ENCODE results near the gene LUC7L. TPM values are rescaled to one million over a fixed set of nuclear protein-coding genes. Genes with fewer than 3 reads are reported as not detected.
A peak's percentile ranks its signal among the peaks of the same experiment; 100 is the strongest.
"Not testable (repeated sequence)": the region's sequence is repeated elsewhere in the genome, so short reads cannot be mapped to it uniquely, and the experiment has no call there.

The LUC7L gene
- total RNA-seq, 1 donor from 2014 or later, result 23.3 TPM

DNA sequence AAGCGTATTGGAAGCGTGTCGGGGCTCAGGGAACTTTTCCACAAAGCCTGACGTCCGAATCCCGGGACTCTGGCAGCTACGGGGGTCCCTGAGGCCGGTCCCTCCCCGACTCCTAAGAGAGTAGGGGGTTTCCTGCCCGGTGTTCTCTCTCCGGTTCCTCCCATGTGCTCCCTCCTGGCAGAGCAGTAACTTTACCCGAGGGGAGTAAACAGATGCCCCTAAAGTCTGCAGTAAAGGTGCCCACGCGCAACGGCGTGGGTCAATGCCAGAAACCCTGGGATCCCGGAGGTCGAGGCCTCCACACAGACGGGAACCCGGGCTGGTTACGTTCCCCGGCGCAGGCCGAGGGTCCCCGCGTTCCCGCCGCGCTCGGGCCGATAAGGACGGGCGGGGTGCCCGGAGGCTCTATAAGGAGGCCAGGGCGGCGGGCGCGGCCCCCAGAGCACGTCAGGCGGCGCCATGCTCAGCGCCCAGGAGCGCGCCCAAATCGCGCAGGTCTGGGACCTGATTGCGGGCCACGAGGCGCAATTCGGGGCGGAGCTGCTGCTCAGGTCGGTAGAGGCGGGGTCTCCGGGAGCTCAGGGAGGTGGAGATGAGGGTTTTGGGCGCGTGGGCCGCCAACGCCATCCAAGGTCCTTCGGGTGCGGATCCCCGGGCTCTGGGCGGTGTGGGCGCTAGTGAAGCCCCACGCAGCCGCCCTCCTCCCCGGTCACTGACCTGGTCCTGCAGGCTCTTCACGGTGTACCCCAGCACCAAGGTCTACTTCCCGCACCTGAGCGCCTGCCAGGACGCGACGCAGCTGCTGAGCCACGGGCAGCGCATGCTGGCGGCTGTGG is 63.5 kb downstream of the LUC7L start, which contains the start of gene HBM:
Gene HBM, plus strand, starts transcription at position 440 of the 836 bp plus-strand sequence. Its CDS starts 20 bp downstream, at position 460.
- no peak within 1 kb of the TSS for H3K27ac ChIP-seq (replicated peaks)
- DNase-seq, result no peak
- intact Hi-C loops (cut with micrococcal nuclease), result no loop called here
- no peaks in the 10 kb centered on the region for H3K9me3 ChIP-seq (replicated peaks)
- H3K4me3 ChIP-seq, result peak within 1 kb of the TSS; percentile 50
- no peaks in the 10 kb centered on the region for H3K36me3 ChIP-seq
- TF ChIP-seq CTCF (IDR thresholded peaks at IDR 0.05; ENCODE audit: borderline replicate concordance), result no peak
- peaks cover 80% of the 10 kb centered on the region for H3K27me3 ChIP-seq (ENCODE audit: low read depth)
- peaks cover 23% of the 10 kb centered on the region for H3K4me1 ChIP-seq

DNA sequence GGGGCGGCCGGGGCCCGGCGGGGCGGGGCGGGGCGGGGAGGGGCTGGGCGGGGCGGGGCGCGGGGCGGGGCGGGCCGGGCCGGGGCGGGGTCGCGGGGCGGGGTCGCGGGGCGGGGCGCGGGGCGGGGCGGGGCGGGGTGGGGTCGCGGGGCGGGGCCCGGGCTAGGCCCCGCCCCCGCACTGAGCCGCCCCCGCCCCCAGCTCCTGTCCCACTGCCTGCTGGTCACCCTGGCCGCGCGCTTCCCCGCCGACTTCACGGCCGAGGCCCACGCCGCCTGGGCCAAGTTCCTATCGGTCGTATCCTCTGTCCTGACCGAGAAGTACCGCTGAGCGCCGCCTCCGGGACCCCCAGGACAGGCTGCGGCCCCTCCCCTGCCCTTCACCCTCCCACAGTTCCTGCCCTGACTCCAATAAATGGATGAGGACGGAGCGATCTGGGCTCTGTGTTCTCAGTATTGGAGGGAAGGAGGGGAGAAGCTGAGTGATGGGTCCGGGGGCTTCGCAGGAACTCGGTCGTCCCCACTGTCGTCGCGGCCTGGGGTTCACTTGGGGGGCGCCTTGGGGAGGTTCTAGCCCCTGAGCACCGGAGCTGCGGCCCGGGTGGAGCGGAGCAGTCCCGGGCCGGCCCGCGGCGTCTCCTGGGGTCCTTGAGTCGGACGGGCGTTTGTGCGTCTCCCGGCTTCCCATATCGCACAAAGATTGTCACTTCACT is 64.3 kb downstream of the LUC7L start:
- DNase-seq, result no peak
- intact Hi-C loops (cut with micrococcal nuclease), result no loop called here
- Histone ChIP-seq H3K9me3 (replicated peaks) (no peaks in the 10 kb centered on the region), H3K36me3 (no peaks in the 10 kb centered on the region), H3K4me1 (peaks cover 23% of the 10 kb centered on the region), H3K27ac (replicated peaks) (no peak overlapping the region), H3K4me3 (peak overlapping the region; percentile 50), H3K27me3 (ENCODE audit: low read depth) (peaks cover 73% of the 10 kb centered on the region)
- no peak for TF ChIP-seq CTCF (IDR thresholded peaks at IDR 0.05; ENCODE audit: borderline replicate concordance)

DNA sequence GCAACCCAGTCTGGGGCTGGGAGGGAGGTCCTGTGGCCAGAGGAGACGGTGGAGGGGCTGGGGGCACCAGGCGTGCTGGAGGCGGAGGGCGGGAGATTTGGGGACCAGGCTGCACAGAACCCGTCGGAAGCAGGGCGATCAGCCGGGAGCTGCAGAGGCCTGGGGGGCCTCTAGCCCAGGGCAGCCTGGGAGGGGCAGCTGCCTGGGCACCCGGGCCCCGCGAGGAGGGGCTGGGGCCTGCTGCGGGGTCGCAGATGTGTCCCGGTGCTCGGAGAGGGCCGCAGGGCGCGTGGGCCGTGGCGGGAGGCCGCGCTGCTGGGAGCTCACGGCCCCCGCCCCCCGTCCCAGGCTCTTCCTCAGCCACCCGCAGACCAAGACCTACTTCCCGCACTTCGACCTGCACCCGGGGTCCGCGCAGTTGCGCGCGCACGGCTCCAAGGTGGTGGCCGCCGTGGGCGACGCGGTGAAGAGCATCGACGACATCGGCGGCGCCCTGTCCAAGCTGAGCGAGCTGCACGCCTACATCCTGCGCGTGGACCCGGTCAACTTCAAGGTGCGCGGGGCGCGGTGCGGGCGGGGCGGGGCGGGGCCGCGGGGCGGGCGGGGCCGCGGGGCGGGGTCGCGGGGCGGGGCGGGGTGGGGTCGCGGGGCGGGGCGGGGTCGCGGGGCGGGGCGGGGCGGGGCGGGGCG is 65.0 kb downstream of the LUC7L start:
- intact Hi-C loops (cut with micrococcal nuclease); H3K27ac ChIP-seq (replicated peaks); H3K4me3 ChIP-seq; H3K9me3 ChIP-seq (replicated peaks); H3K36me3 ChIP-seq; DNase-seq: not testable (repeated sequence)
- Histone ChIP-seq H3K4me1 (peaks cover 23% of the 10 kb centered on the region), H3K27me3 (ENCODE audit: low read depth) (peaks cover 72% of the 10 kb centered on the region)

DNA sequence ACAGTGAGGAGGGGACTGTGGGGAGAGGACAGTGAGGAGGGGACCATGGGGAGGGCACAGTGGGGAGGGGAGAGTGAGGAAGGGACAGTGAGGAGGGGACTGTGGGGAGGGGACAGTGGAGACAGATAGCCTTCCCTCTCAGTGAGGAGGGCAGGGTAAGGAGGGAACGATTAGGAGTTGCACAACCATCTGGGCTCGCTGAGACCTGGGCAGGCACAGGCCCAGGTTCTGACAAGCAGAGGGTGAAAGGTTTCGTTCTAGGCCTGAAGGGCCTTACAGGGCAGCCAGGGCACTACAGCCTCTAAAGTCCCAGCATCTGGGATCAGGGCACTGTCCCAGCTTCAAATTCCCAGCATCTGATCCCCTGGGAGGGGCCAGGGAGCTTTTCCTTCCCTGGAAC is 65.6 kb downstream of the LUC7L start:
- intact Hi-C loops (cut with micrococcal nuclease); H3K9me3 ChIP-seq (replicated peaks); H3K4me3 ChIP-seq; H3K27ac ChIP-seq (replicated peaks); H3K36me3 ChIP-seq; DNase-seq: not testable (repeated sequence)
- Histone ChIP-seq H3K4me1 (peaks cover 23% of the 10 kb centered on the region), H3K27me3 (ENCODE audit: low read depth) (peaks cover 70% of the 10 kb centered on the region)

DNA sequence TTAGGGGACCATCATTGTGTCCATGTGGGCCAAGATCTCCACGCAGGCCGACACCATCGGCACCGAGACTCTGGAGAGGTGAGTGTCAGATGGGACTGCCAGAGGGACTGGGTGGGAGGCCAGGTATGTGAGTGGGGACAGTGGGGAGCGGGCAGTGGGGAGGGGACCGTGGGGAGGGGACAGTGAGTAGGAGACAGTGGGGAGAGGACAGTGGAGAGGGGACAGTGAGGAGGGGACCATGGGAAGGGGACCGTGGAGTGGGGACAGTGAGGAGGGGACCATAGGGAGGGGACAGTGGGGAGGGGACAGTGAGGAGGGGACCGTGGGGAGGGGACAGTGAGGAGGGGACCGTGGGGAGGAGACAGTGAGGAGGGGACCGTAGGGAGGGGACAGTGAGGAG is 66.1 kb downstream of the LUC7L start:
- intact Hi-C loops (cut with micrococcal nuclease); H3K27ac ChIP-seq (replicated peaks); H3K9me3 ChIP-seq (replicated peaks); H3K36me3 ChIP-seq; H3K4me3 ChIP-seq; DNase-seq: not testable (repeated sequence)
- Histone ChIP-seq H3K27me3 (ENCODE audit: low read depth) (peaks cover 70% of the 10 kb centered on the region), H3K4me1 (peaks cover 23% of the 10 kb centered on the region)

DNA sequence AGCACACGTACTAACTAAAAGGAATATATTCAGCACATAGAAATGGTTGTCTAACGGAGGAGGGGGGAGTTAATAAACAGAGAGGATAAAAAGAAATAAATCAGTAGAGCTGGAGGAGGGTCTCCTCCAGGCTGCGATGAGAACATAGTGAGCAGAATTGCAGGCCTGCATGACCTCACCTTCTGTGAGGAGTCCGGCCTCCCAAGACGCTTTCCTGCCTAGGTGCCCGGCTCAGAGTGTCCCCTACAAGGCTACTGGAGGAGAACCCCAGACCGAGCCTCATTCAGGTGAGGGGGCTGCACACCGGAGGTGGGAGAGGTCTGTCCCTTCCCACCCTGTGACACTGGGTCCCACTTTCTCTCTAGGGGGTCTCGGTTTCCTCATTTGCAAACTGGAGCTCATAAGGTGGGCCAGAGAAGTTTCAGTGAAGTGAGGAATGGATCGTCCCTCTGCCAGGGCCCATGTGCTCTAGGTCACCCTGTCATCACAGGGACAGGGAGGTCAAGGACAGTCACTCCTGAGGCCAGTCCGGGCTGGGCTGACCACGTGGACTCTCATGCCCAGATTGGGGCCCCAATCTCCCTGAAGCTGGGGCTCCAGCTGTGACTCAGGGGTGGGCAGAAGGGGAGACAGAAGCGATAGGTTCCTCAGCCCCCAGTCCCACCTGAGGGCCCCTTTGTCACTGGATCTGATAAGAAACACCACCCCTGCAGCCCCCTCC is 66.8 kb downstream of the LUC7L start:
- Histone ChIP-seq H3K4me1 (peaks cover 23% of the 10 kb centered on the region), H3K27me3 (ENCODE audit: low read depth) (peaks cover 70% of the 10 kb centered on the region), H3K4me3 (no peak overlapping the region), H3K36me3 (no peaks in the 10 kb centered on the region), H3K9me3 (replicated peaks) (no peaks in the 10 kb centered on the region), H3K27ac (replicated peaks) (no peak overlapping the region)
- no peak for DNase-seq
- intact Hi-C loops (cut with micrococcal nuclease), result no loop called here
- no peak for TF ChIP-seq CTCF (IDR thresholded peaks at IDR 0.05; ENCODE audit: borderline replicate concordance)
